ENCODE measurements around the gene CDK3. TPM values are rescaled to one million over a fixed set of nuclear protein-coding genes. Genes with fewer than 3 reads are reported as not detected.
A peak's percentile ranks its signal among the peaks of the same experiment; 100 is the strongest.

CDK3 gene
- total RNA-seq, 6 donors from 2014 or later = 3.0 to 15.7 (median 7.0) TPM

DNA sequence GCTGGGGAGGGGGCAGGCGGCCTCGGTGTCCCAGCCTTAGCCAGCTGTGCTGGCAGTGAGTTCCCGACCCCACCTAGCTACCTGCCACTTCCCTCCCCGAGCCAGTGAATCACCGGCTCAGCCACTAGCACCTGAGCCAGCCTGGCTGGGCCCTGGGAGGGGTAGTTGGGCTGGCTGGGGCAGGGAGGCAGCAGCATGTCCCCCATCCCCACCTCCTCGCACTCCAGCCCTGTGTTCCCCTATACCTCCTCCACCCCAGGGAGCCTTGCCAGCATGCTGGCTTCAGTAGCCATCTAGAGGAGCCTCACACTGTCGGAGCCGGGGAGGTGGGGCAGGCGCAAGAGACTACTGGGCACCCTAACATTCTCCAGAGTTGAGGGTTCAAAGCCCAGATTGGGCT is 23.7 kb downstream of the CDK3 start:
- no peak overlapping the region for H3K27ac ChIP-seq
- H3K9me3 ChIP-seq = no peaks in the 10 kb centered on the region
- no peak overlapping the region for H3K4me3 ChIP-seq
- 79 to 88% methylated on average over 6 to 9 of the region's 9 CpGs for whole genome bisulfite sequencing, 2 donors
- peaks cover 0 to 12% (median 0%) of the 10 kb centered on the region in 4 donors for H3K36me3 ChIP-seq
- TF ChIP-seq POLR2A (IDR thresholded peaks at IDR 0.05) = no peak
- H3K4me1 ChIP-seq = peaks cover 0 to 21% (median 7%) of the 10 kb centered on the region in 4 donors
- no peaks in the 10 kb centered on the region for H3K27me3 ChIP-seq
- DNase-seq = no peak
- ATAC-seq (ENCODE audit: low FRiP score in 2 of 2) = no peak

DNA sequence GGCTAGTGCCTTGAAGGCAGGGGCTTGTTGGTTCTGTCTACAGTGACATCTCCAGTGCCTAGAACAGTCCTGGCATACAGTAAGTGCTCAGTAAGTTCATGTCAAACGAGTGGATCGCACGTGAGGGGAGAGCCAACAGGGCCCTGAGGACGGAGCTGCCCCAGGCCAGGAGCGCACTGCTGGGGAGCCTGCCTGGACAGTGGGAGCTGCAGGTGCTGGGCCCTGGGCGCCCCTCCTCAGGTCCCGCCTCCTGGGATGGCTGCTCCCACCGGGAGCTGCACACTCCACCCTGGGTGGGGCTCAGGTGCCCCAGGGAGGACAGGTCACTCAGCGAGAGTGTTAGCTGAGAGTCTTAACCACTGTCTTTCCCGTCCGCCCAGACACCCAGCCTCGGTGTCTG is 24.6 kb downstream of the CDK3 start:
- TF ChIP-seq POLR2AphosphoS5 (IDR thresholded peaks at IDR 0.05) (no peak), POLR2A (IDR thresholded peaks at IDR 0.05) (no peak), EP300 (IDR thresholded peaks at IDR 0.05) (no peak)
- TF ChIP-seq, protein P1, sequence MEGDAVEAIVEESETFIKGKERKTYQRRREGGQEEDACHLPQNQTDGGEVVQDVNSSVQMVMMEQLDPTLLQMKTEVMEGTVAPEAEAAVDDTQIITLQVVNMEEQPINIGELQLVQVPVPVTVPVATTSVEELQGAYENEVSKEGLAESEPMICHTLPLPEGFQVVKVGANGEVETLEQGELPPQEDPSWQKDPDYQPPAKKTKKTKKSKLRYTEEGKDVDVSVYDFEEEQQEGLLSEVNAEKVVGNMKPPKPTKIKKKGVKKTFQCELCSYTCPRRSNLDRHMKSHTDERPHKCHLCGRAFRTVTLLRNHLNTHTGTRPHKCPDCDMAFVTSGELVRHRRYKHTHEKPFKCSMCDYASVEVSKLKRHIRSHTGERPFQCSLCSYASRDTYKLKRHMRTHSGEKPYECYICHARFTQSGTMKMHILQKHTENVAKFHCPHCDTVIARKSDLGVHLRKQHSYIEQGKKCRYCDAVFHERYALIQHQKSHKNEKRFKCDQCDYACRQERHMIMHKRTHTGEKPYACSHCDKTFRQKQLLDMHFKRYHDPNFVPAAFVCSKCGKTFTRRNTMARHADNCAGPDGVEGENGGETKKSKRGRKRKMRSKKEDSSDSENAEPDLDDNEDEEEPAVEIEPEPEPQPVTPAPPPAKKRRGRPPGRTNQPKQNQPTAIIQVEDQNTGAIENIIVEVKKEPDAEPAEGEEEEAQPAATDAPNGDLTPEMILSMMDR (IDR thresholded peaks at IDR 0.05) = no peak
- Histone ChIP-seq H3K27me3 (no peaks in the 10 kb centered on the region), H3K9me3 (no peaks in the 10 kb centered on the region), H3K27ac (peak overlapping the region in 2 of 4 donors; percentile 5 to 79), H3K36me3 (peaks cover 0 to 12% (median 0%) of the 10 kb centered on the region in 4 donors), H3K4me3 (peak overlapping the region in 2 of 4 donors; percentile 47 to 52), H3K4me1 (peaks cover 9 to 29% (median 14%) of the 10 kb centered on the region in 4 donors)
- no peak for DNase-seq
- ATAC-seq (ENCODE audit: low FRiP score in 2 of 2) = no peak
- WGBS, 2 donors = 73 to 80% methylated on average over 6 to 12 of the region's 12 CpGs

DNA sequence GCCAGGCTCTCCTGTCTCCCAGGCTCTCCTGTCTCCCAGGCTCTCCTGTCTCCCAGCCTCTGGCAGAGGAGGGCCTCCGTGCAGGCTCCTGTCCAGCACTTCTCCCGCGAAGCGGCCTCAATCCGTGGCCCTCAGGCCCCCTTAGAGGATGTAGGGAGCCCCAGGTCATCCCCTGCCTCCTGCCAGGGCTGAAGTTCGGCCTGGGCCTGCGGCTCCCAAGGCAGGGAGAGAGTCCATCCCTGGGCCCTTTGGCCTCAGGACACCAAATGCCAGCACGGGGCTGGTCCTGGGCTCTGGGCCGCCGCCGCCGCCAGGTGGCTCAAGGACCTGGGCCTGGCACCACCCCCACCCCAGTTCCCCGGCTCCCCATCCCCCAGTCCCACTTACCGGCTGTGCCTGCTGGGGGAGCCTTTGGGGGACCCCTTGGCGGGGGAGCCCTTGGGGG is 26.1 kb downstream of the CDK3 start:
- Histone ChIP-seq H3K9me3 (no peaks in the 10 kb centered on the region), H3K4me3 (peak overlapping the region in 3 of 4 donors; percentile 37 to 52 (median 47)), H3K4me1 (peaks cover 9 to 29% (median 14%) of the 10 kb centered on the region in 4 donors), H3K27ac (peak overlapping the region; percentile 69 to 83 (median 78)), H3K36me3 (peaks cover 0 to 10% (median 0%) of the 10 kb centered on the region in 4 donors), H3K27me3 (no peaks in the 10 kb centered on the region)
- TF ChIP-seq POLR2AphosphoS5 (IDR thresholded peaks at IDR 0.05) = no peak
- TF ChIP-seq, protein P1 (IDR thresholded peaks at IDR 0.05) = peak in 2 of 6 experiments; percentile 6 to 20
- ATAC-seq (ENCODE audit: low FRiP score in 2 of 2) (peak; percentile 60 to 80), DNase-seq (peak; percentile 38 to 91)
- 78 to 96% methylated on average over 5 to 10 of the region's 15 CpGs for WGBS, 2 donors

DNA sequence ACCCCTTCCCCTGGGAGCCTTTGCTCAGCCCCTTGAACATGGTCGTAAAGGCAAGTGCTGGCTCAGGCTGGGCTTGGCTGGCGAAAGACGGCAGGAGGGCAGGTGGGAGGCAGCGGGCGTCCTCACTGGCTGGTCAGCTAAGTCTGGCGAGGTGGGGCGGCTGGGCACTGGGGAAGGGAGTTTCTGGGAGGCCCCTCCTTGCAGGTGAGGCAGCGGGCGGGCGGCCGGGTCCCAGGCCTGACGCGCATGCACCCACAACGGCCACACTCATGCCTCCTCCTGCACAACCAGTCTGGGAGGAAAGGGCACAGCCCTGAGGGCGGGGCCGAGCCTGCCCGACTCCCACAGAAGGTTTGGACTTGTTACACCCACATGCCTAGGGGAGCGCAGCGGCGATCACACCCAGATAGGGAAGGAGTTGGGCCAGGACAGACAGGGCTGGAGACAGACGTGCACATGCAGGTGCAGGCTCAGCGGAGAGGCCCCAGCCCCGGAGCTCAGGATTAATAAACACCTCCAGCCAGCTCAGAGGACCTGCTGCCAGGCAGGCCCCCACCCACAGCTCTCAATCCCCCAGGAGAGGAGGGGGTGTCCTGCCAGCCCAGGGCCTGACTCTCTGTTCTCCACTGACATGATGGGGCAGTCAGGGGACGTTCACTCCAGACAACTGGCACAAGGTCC is 26.6 kb downstream of the CDK3 start, which contains the start of gene EVPL:
TSS of gene EVPL (minus strand) at position 148 of the 681 bp plus-strand sequence. CDS start at position 40, 108 bp downstream.
- 67 to 76% methylated on average over 9 to 23 of the region's 24 CpGs for WGBS, 2 donors
- Histone ChIP-seq H3K27ac (peak within 1 kb of the TSS; percentile 69 to 83 (median 78)), H3K36me3 (peaks cover 0 to 4% (median 0%) of the 10 kb centered on the region in 4 donors), H3K27me3 (no peaks in the 10 kb centered on the region), H3K9me3 (no peaks in the 10 kb centered on the region), H3K4me3 (peak within 1 kb of the TSS in 3 of 4 donors; percentile 37 to 52 (median 47)), H3K4me1 (peaks cover 9 to 29% (median 14%) of the 10 kb centered on the region in 4 donors)
- peak; percentile 94 to 96 for DNase-seq
- peak; percentile 75 to 92 for ATAC-seq (ENCODE audit: low FRiP score in 2 of 2)
- TF ChIP-seq POLR2AphosphoS5 (IDR thresholded peaks at IDR 0.05) (peak in 1 of 2 donors; percentile 63), EP300 (IDR thresholded peaks at IDR 0.05) (no peak), POLR2A (IDR thresholded peaks at IDR 0.05) (peak in 1 of 4 donors; percentile 71)
- TF ChIP-seq, protein P1 (IDR thresholded peaks at IDR 0.05) = no peak

DNA sequence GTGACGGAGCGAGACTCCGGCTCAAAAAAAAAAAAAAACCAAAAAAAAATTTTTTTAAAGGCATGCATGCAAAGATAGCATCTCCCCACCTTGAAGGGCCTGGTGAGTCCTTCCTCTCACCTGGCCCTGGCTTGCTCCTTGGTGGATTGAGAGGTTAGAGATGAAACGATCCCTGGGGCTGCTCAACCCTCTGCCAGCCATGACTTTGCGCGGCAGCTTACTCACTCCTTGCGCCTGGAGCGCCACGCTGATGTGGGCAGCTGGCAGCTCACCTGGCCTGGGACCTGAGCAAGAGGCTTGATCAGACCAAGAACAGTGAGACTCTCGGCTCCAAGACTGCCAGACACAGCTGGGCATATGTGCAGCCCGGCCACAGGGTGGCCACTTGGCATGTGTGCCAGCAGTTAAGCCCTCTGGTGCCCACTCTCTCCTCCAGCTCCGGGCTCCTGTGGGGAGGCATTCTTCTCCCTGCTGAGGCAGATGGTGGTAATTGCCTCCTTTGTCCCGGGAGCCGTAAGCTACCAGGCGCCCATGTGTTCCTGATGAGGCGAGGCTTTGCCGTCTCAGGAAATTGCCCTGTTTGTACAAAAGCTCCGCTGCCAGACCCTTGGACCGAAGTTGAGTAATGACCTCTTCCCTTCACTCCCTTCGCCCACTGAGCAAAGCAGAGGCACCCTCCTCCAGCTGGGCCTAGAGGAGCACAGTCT is 31.6 kb downstream of the CDK3 start:
- 80 to 89% methylated on average over 9 to 20 of the region's 20 CpGs for WGBS, 2 donors
- Histone ChIP-seq H3K27ac (peak overlapping the region in 1 of 4 donors; percentile 31), H3K9me3 (no peaks in the 10 kb centered on the region), H3K27me3 (no peaks in the 10 kb centered on the region), H3K4me3 (no peak overlapping the region), H3K4me1 (peaks cover 9 to 20% (median 12%) of the 10 kb centered on the region in 4 donors), H3K36me3 (no peaks in the 10 kb centered on the region)
- TF ChIP-seq POLR2AphosphoS5 (IDR thresholded peaks at IDR 0.05) = no peak
- TF ChIP-seq, protein P1 (IDR thresholded peaks at IDR 0.05) = peak in 2 of 6 experiments; percentile 20 to 48
- no peak for ATAC-seq (ENCODE audit: low FRiP score in 2 of 2)
- no peak for DNase-seq
